NCI-H226 (cell line): ENCODE measurements around the gene PLA2G4B.

ENCODE experiments used
- DNase-seq: peaks from one replicate; pipeline ENCODE4 v3.0.0-alpha.2; 2015

The PLA2G4B gene

DNA sequence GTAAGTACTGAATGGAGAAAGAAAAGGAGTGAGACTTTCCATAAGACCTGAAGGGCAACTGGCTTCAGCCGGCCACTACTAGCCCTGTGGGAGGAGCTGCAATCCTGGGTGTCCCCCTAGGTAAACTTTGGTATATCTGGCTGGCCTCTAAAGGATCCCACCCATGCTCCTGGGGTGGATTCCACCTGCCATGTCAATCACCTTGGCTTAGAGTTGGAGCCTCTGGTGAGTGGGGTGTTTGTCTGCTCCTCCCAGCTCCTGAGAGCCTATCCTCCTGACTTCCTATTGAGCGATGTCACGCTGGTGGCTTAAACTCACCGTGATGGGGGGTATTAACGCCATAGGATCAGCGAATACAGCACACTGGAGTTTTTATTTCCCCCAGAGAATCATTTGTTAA is 52.6 kb downstream of the PLA2G4B start:
- no peak for DNase-seq

DNA sequence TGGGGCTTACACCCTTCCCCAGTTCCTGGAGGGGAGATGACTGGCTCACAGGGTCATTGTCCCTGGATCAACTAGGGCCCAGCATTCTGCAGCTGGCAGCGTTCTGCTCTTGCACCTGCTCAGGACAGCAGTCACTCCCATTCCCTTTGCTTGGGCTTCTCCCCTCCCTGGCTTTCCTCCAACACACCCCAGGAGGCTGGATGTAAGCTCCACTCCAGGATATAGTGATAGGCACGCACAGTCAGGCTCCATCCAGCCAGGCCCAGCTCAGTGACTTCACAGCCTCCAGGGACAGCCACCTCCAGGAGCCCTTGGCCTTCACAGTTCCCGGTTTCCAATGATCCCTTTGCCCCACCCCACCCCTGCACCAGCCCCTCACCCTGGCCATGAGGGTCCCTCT is 53.3 kb downstream of the PLA2G4B start:
- DNase-seq: no peak

DNA sequence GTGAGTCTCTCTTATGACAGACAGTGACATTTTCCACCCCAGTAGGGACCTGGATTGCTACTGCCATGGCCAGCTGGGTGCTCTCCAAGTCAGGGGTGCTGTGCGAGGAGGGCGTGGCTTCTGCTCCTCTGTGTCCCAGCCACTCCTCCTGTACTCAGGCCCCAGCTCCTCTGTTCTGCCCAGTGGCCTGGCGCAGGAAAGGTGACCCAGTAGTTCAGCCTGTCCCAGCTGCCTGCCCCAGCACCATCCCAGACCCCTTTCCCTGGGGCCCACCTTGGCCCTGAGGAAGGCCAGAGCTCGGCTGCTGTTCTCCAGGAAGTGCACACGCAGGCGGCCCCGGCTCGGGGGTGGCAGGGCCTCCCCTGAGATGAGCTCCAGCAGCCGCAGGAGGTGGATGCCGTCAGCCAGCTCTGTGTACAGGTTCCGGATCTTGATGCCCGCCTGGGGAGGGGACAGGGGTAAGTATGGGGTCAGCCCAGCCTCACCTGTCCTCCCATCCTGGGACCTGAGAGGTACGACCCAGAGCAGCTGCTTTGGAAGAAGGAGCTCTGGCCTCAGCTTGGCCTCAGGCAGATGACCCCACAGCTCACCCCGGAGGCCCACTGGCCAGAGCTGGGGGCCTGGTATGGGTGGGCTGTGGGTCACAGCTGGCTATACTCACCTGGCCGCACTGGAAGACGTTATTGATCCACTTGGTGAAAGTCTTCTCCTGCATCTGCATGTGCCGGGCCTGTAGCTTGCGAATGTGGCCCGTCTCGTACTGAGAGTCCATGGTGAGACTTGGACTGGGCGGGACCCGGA is 54.2 kb downstream of the PLA2G4B start:
- no peak for DNase-seq

DNA sequence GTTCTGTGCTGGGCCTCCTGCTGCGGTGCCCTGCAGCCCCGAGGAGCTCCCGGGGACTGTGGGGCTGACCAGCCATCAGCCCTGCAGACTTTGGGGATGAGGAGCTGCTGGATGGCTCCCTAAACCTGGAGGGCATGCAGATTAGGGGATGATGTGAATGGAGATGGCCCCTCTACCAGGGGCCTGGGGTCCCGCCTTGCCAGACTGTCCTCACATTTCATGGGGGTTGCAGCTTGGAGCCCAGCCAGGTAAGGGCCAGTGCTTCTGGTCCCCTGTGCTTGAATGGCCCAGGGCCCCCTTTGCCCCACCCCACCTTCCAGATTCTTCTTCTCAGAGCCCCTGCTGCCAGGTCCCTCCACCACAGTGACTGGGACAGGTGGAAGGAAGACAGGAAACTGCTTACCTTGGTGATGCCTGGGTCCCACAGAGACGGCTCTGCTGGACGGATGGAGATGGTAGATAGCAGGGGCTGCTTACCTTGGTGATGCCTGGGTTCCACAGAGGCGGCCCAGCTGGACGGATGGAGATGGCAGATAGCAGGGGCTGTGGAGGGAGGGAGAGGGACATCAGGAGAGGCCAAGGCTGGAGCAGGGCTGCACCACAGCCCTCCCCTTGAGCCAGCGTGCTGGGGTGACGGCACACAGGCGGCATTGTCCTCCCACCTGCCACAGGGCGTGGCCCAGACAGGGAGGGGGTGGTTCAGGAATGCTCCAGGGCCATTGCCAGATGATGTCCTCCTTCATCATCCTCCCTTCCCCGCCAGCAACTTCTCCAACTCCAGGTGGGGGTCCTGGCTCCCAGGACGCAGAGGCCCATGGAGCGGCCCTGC is 55.0 kb downstream of the PLA2G4B start, which contains the start of gene SPTBN5:
Gene SPTBN5 (minus strand): TSS at position 632 of the 829 bp plus-strand sequence. CDS start 556 bp downstream, at position 76.
- DNase-seq: no peak

DNA sequence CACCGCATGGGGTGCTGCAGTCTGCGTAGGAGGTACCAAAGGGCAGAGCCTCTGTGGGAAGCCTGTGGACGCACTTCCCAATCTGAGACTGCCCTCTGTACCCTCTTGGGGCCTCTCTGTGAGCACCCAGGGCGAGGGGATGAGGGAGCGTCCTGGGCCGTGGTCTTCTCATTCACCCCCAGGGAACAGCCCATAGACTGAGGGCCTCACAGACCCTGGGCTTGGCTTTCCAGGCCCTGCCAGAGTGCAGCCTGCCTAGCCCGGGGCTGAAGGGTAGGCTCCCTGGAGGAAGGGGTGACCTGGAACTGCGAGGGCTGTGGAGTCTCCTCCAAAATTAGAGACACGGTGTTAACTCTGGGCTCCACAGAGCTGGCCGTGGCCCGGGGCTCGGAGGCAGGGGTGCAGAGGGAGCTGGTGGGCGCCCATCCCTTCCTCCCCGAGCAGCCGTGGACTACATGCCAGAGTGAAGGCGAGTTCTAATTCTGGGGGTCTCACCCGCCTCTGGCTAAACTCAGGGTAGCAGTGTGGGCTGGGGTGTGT is 55.7 kb downstream of the PLA2G4B start:
- no peak for DNase-seq

DNA sequence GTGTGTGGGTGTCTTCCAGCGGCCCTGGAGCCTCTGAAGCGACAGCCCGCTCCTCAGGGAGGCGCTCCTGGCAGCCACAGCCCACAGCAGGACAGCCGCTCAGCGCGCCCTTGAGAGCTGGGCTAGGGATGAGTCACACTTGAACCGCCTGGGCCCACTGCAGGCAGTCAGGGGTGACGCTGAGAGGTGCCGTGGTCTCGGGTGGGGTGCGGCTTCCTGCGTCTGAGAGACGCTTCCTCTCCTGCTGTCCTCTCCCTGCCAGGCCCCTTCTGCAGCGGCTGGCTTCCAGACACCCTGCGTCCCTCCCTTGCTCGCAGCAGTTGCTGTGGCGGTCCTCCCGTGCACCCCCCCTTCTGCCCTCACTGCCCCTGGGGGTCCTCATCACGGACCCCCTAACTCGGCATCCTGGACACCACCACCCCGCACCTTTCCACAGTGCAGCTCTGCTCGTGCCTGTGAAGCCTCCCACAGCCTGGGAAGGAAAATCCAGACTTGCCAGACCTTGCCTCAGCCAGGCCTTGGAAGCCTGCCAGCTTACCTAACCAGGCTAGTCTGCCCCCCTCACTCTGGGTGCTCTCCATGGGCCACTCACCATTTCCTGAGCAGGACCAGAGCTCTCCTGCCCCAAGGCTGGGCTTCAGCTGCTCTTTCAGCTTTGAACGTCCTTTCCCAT is 56.3 kb downstream of the PLA2G4B start:
- peak; percentile 60 for DNase-seq

DNA sequence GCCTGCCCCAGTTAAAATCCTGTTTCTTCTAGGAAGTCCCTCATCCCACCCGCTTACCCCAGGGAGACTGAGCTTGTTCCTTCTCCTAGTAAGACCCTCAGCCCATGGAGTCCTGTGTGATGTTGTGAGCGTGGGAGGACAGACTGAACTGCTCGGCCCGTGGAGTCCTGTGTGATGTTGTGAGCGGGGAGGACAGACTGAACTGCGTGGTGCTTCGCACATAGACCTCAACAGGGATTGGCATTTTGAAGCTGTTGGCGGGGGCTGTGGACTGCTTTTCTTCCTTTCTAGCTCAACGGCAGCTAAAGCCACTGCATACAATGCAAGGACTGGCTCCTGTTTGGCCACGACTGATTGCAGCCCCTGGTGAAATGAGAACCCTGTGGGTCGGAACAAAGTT is 56.8 kb downstream of the PLA2G4B start:
- DNase-seq: no peak

DNA sequence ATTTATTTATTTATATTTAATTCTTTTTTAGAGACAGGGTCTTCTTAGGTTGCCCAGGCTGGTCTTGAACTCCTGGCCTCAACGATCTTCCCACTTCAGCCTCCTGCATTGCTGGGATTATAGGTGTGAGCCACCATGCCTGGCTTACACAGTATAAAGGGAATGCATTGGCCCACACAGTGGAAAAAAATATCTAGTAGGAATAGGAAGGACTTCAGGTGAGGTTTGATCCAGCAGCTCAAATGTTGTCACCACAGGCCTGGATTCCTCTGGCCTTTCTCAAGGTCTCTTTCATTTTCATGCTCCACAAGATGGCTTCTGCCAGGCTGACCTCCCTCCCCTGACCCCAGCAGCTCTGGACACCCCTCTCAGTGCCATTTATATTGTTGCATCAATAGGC is 57.3 kb downstream of the PLA2G4B start:
- no peak for DNase-seq

DNA sequence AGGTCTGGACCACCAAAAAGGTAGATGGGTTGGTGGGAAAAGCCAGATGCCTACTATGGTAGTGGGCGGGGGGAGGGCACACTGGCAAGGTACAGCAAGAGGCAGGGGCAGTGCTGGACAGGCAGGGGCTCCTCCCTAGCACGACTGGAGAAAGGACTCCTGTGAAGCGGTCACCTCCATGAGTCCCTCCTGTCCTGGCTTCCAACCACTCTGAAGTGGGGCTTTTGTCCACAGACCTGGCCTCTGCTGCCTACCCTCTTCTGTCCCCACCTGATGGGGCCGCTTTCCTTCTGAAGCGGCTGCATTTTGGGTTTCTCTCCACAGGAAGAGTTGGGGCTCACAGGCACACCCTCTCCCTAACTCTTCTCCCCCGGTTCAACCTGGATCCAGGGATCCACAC is 57.9 kb downstream of the PLA2G4B start:
- no peak for DNase-seq

DNA sequence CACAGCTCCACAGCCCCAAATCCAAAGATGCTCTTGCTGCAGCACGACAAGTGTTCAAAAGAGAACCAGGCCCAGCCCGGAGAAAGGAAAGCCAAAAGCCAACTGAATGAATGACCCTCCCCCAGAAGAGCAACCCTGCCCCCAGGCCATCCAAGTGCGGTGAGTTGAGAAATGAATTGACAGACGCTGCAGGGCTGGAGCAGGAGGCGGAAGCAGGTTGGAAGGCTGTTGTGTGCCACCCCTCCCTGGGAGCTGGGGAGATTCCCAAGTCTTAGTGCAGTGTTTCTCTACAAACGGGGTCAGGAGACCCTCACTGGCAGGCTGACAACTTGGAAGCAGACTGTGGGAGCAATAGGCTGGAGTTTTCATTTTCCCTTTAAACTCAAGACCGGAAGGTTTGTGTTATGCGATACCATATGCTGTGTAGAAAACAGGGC is 58.7 kb downstream of the PLA2G4B start:
- DNase-seq: no peak
